Neural cell (in vitro differentiated cells): ENCODE data around the gene GRM1. TPM values are rescaled to one million over a fixed set of nuclear protein-coding genes. Genes with fewer than 3 reads are reported as not detected.

Experiments used
- H2AFZ ChIP-seq: fragments of 200-600, 300-800 bp; sonication (generic), shearing (Covaris generic); 2 replicates; pipeline ENCODE4 v1.6.0; 2014; ENCODE audit warnings: low read depth, mild to moderate bottlenecking, antibody characterized with exemption, low read length, moderate library complexity
- H3F3A ChIP-seq: fragments of 200-600 bp; shearing (Covaris generic); 2 replicates; pipeline ENCODE4 v1.6.1; 2016; ENCODE audit warnings: mild to moderate bottlenecking, moderate library complexity, mixed read lengths, antibody characterized with exemption, low read length; ENCODE audit not compliant: insufficient read depth, poor library complexity, severe bottlenecking
- H3K27ac ChIP-seq: fragments of 200-600, 300-800 bp; sonication (generic), shearing (Covaris generic); 2 replicates; pipeline ENCODE4 v1.5.1; 2014; ENCODE audit warnings: mild to moderate bottlenecking, low read length, moderate library complexity
- H3K27me3 ChIP-seq: fragments of 300-800, 200-600 bp; sonication (generic), shearing (Covaris generic); 2 replicates; pipeline ENCODE4 v1.6.0; 2014; ENCODE audit warnings: mild to moderate bottlenecking, low read depth, low read length, moderate library complexity; ENCODE audit not compliant: insufficient read depth
- H3K36me3 ChIP-seq: fragments of 300-800, 200-600 bp; sonication (generic), shearing (Covaris generic); 2 replicates; pipeline ENCODE4 v1.5.1; 2014; ENCODE audit warnings: mild to moderate bottlenecking, antibody characterized with exemption, low read length, moderate library complexity; ENCODE audit not compliant: insufficient read depth
- H3K4me2 ChIP-seq: fragments of 300-800, 200-600 bp; sonication (generic), shearing (Covaris generic); 2 replicates; pipeline ENCODE4 v1.6.0; 2014; ENCODE audit warnings: mild to moderate bottlenecking, low read length
- H3K4me3 ChIP-seq: fragments of 300-800, 200-600 bp; sonication (generic), shearing (Covaris generic); 2 replicates; pipeline ENCODE4 v1.5.1; 2014; ENCODE audit warnings: mild to moderate bottlenecking, low read length, moderate library complexity
- H3K79me2 ChIP-seq: fragments of 200-600 bp; shearing (Covaris generic); replicated peaks from 2 replicates; pipeline ENCODE4 v1.6.0; 2014; ENCODE audit warnings: mild to moderate bottlenecking, low read length, moderate library complexity; ENCODE audit not compliant: insufficient read depth
- H3K9ac ChIP-seq: fragments of 300-800, 200-600 bp; sonication (generic), shearing (Covaris generic); 2 replicates; pipeline ENCODE4 v1.6.1; 2016; ENCODE audit warnings: mild to moderate bottlenecking, low read length, mixed read lengths
- H3K9me2 ChIP-seq: fragments of 200-600 bp; shearing (Covaris generic); 2 replicates; pipeline ENCODE4 v1.6.1; 2016; ENCODE audit warnings: mild to moderate bottlenecking, low read length, mixed read lengths; ENCODE audit not compliant: insufficient read depth
- H3K9me3 ChIP-seq: fragments of 200-600, 300-800 bp; sonication (generic), shearing (Covaris generic); 2 replicates; pipeline ENCODE4 v1.6.1; 2016; ENCODE audit warnings: mild to moderate bottlenecking, mixed run types, low read length, moderate library complexity, mixed read lengths
- H4K20me1 ChIP-seq: fragments of 200-600 bp; shearing (Covaris generic); 2 replicates; pipeline ENCODE4 v1.6.1; 2016; ENCODE audit warnings: mild to moderate bottlenecking, mixed run types; ENCODE audit not compliant: insufficient read depth
- CTCF ChIP-seq: fragments of 450-650 bp; IDR thresholded peaks from 2 replicates; pipeline ENCODE4 v1.5.1; 2014; ENCODE audit warnings: antibody characterized with exemption, mild to moderate bottlenecking, moderate library complexity; ENCODE audit not compliant: poor library complexity, severe bottlenecking
- EP300 ChIP-seq: fragments of 450-650 bp; conservative IDR thresholded peaks from 2 replicates; pipeline ENCODE4 v1.6.1; 2014; ENCODE audit warnings: antibody characterized with exemption, mild to moderate bottlenecking, moderate library complexity; ENCODE audit not compliant: poor library complexity, severe bottlenecking
- EZH2 ChIP-seq: fragments of 200-600, 300-800 bp; shearing (Covaris generic), sonication (generic); IDR thresholded peaks from 2 replicates; pipeline ENCODE4 v1.6.1; 2014; ENCODE audit warnings: antibody characterized with exemption, low read length, borderline replicate concordance, mild to moderate bottlenecking; ENCODE audit not compliant: insufficient read depth, poor library complexity, severe bottlenecking
- MXI1 ChIP-seq: fragments of 450-650 bp; conservative IDR thresholded peaks from 2 replicates; pipeline ENCODE4 v1.6.1; 2014; ENCODE audit warnings: antibody characterized with exemption, mild to moderate bottlenecking; ENCODE audit not compliant: poor library complexity, severe bottlenecking
- POLR2AphosphoS5 ChIP-seq: IDR thresholded peaks from 2 replicates; pipeline ENCODE4 v1.6.1; 2012
- RAD21 ChIP-seq: fragments of 450-650 bp; conservative IDR thresholded peaks from 2 replicates; pipeline ENCODE4 v1.6.1; 2014; ENCODE audit warnings: antibody characterized with exemption, mild to moderate bottlenecking, moderate library complexity
- REST ChIP-seq: IDR thresholded peaks from 2 replicates; pipeline ENCODE4 v1.6.1; 2012; ENCODE audit warnings: borderline replicate concordance
- SMC3 ChIP-seq: fragments of 450-650 bp; conservative IDR thresholded peaks from 2 replicates; pipeline ENCODE4 v1.6.1; 2014; ENCODE audit warnings: antibody characterized with exemption, mild to moderate bottlenecking, moderate library complexity; ENCODE audit not compliant: poor library complexity
- TAF1 ChIP-seq: IDR thresholded peaks from 2 replicates; pipeline ENCODE4 v1.6.1; 2012; ENCODE audit warnings: low read depth
- polyA plus RNA-seq: library from polyadenylated mRNA; depleted of rRNA; stranded (reverse); fragments of >200 nt; gene quantifications from 2 replicates; pipeline ENCODE4 v1.2.3, GENCODE V29; 2014

Gene GRM1
- polyA plus RNA-seq, 1 donor from 2014 or later, result 2.9 TPM

GRCh38 chr6:146301764-146302163, 272.9 kb downstream of the GRM1 start:
- no peak for TF ChIP-seq RAD21
- H4K20me1 ChIP-seq, result no peaks in the 10 kb centered on the region
- H3F3A ChIP-seq, result no peaks in the 10 kb centered on the region
- H2AFZ ChIP-seq, result no peak overlapping the region
- no peaks in the 10 kb centered on the region for H3K9me3 ChIP-seq
- no peaks in the 10 kb centered on the region for H3K27me3 ChIP-seq
- H3K27ac ChIP-seq, result no peak overlapping the region
- H3K9me2 ChIP-seq, result no peaks in the 10 kb centered on the region
- H3K4me3 ChIP-seq, result no peak overlapping the region
- H3K36me3 ChIP-seq, result no peaks in the 10 kb centered on the region
- H3K4me2 ChIP-seq, result no peak overlapping the region
- H3K79me2 ChIP-seq, result no peaks in the 10 kb centered on the region
- no peak overlapping the region for H3K9ac ChIP-seq

- H4K20me1 ChIP-seq, result no peaks in the 10 kb centered on the region
- H3K27me3 ChIP-seq, result no peaks in the 10 kb centered on the region
- H2AFZ ChIP-seq, result no peak overlapping the region
- H3K36me3 ChIP-seq, result no peaks in the 10 kb centered on the region
- H3F3A ChIP-seq, result no peaks in the 10 kb centered on the region
- no peaks in the 10 kb centered on the region for H3K9me3 ChIP-seq
- no peaks in the 10 kb centered on the region for H3K79me2 ChIP-seq
- H3K27ac ChIP-seq, result no peak overlapping the region
- H3K9me2 ChIP-seq, result no peaks in the 10 kb centered on the region
- no peak overlapping the region for H3K9ac ChIP-seq
- H3K4me3 ChIP-seq, result no peak overlapping the region
- no peak for TF ChIP-seq POLR2AphosphoS5
- TF ChIP-seq CTCF, result no peak
- TF ChIP-seq RAD21, result no peak
- no peak for TF ChIP-seq EZH2
- no peak for TF ChIP-seq MXI1
- no peak overlapping the region for H3K4me2 ChIP-seq
Observed at GRCh38 chr6:146302994-146303393, 274.1 kb downstream of the GRM1 start.

GRCh38 chr6:146304181-146304580, 275.3 kb downstream of the GRM1 start:
- Histone ChIP-seq H3F3A (no peaks in the 10 kb centered on the region), H3K4me3 (no peak overlapping the region), H3K9me3 (no peaks in the 10 kb centered on the region), H3K27ac (no peak overlapping the region), H3K27me3 (no peaks in the 10 kb centered on the region), H4K20me1 (no peaks in the 10 kb centered on the region), H2AFZ (no peak overlapping the region), H3K36me3 (no peaks in the 10 kb centered on the region), H3K9me2 (no peaks in the 10 kb centered on the region), H3K9ac (no peak overlapping the region), H3K79me2 (no peaks in the 10 kb centered on the region), H3K4me2 (no peak overlapping the region)
- TF ChIP-seq POLR2AphosphoS5 (no peak), MXI1 (no peak), EZH2 (no peak), SMC3 (no peak), TAF1 (no peak), REST (no peak), EP300 (no peak)
